HEK293T (cell line): Measurements from ENCODE around the gene SNAI1.

Source experiments
- CTCF ChIA-PET: fragments of 350-600 bp; formaldehyde crosslinking; extraction: SDS; loops from one replicate; lab custom pipeline; 2021; ENCODE audit warnings: antibody characterized with exemption, inconsistent platforms; lab: Yijun Ruan, JAX
- POLR2A ChIA-PET: fragments of 350-600 bp; formaldehyde crosslinking; extraction: SDS; loops from one replicate; lab custom pipeline; 2020; ENCODE audit warnings: antibody characterized with exemption, inconsistent platforms; lab: Yijun Ruan, JAX
- DNase-seq: peaks from one replicate; pipeline ENCODE4 v3.0.0; 2012; ENCODE audit warnings: mixed read lengths; ENCODE audit errors: extremely low spot score
- ARNT ChIP-seq: fragments of 450-650 bp; IDR thresholded peaks from 2 replicates; pipeline ENCODE4 v1.6.1; 2017; ENCODE audit warnings: mild to moderate bottlenecking
- BHLHE40 ChIP-seq: fragments of 450-650 bp; IDR thresholded peaks from 2 replicates; pipeline ENCODE4 v1.6.1; 2016; ENCODE audit warnings: mild to moderate bottlenecking, moderate library complexity, borderline replicate concordance
- CTBP1 ChIP-seq: fragments of 450-650 bp; IDR thresholded peaks from 2 replicates; pipeline ENCODE4 v1.6.1; 2016; ENCODE audit warnings: borderline replicate concordance
- ELF4 ChIP-seq: fragments of 450-650 bp; IDR thresholded peaks from 2 replicates; pipeline ENCODE4 v1.6.1; 2017; ENCODE audit warnings: antibody characterized with exemption
- FOXA1 ChIP-seq: fragments of 450-650 bp; IDR thresholded peaks from 2 replicates; pipeline ENCODE4 v1.6.1; 2016; ENCODE audit warnings: mild to moderate bottlenecking
- FOXK2 ChIP-seq: fragments of 450-650 bp; IDR thresholded peaks from 2 replicates; pipeline ENCODE4 v1.6.1; 2016; ENCODE audit warnings: mild to moderate bottlenecking
- FOXM1 ChIP-seq: fragments of 450-650 bp; IDR thresholded peaks from 2 replicates; pipeline ENCODE4 v1.6.1; 2017; ENCODE audit warnings: mild to moderate bottlenecking, borderline replicate concordance
- HDGF ChIP-seq: fragments of 450-650 bp; IDR thresholded peaks from 2 replicates; pipeline ENCODE4 v1.6.1; 2017; ENCODE audit warnings: antibody characterized with exemption, borderline replicate concordance
- L3MBTL2 ChIP-seq: fragments of 450-650 bp; conservative IDR thresholded peaks from 2 replicates; pipeline ENCODE4 v1.6.1; 2016; ENCODE audit warnings: mild to moderate bottlenecking
- LEF1 ChIP-seq: fragments of 450-650 bp; IDR thresholded peaks from 2 replicates; pipeline ENCODE4 v1.6.1; 2017; ENCODE audit warnings: mild to moderate bottlenecking, borderline replicate concordance
- NFRKB ChIP-seq: fragments of 450-650 bp; IDR thresholded peaks from 2 replicates; pipeline ENCODE4 v1.6.1; 2016; ENCODE audit warnings: mild to moderate bottlenecking, moderate library complexity
- PKNOX1 ChIP-seq: fragments of 450-650 bp; IDR thresholded peaks from 2 replicates; pipeline ENCODE4 v1.6.1; 2016
- SP1 ChIP-seq: fragments of 450-650 bp; IDR thresholded peaks from 2 replicates; pipeline ENCODE4 v1.6.1; 2017
- SUZ12 ChIP-seq: fragments of 450-650 bp; IDR thresholded peaks from 2 replicates; pipeline ENCODE4 v1.6.1; 2016; ENCODE audit warnings: mild to moderate bottlenecking
- TARDBP ChIP-seq: fragments of 450-650 bp; IDR thresholded peaks from 2 replicates; pipeline ENCODE4 v1.6.1; 2016
- ZNF384 ChIP-seq: fragments of 450-650 bp; IDR thresholded peaks from 2 replicates; pipeline ENCODE4 v1.6.1; 2016

The SNAI1 gene

GRCh38 chr20:50032955-50033666 lies 50.3 kb downstream of the SNAI1 start:
- ChIA-PET POLR2A (interaction anchor here (0.8 kb wide), 1 partner anchor 50 kb away, joined by 3 read pairs; no protein-coding TSS in a partner anchor), CTCF (no interaction called here)
- DNase-seq: no peak
- TF ChIP-seq ARNT (no peak), BHLHE40 (no peak), CTBP1 (no peak)

- DNase-seq: no peak
- CTCF ChIA-PET: no interaction called here
- no peak for TF ChIP-seq ELF4
- POLR2A ChIA-PET: no interaction called here
Observed at GRCh38 chr20:50034567-50035180, 51.9 kb downstream of the SNAI1 start.

GRCh38 chr20:50036703-50037102 lies 53.9 kb downstream of the SNAI1 start:
- TF ChIP-seq SP1 (no peak), FOXM1 (no peak), ELF4 (no peak), FOXK2 (no peak), FOXA1 (no peak), HDGF (no peak), CTBP1 (no peak), ARNT (no peak), BHLHE40 (no peak)
- ChIA-PET CTCF (interaction anchor here (0.5 to 0.8 kb wide), 2 partner anchors 35 to 381 kb away, joined by 3 read pairs; no protein-coding TSS in a partner anchor), POLR2A (no interaction called here)
- no peak for DNase-seq

DNA sequence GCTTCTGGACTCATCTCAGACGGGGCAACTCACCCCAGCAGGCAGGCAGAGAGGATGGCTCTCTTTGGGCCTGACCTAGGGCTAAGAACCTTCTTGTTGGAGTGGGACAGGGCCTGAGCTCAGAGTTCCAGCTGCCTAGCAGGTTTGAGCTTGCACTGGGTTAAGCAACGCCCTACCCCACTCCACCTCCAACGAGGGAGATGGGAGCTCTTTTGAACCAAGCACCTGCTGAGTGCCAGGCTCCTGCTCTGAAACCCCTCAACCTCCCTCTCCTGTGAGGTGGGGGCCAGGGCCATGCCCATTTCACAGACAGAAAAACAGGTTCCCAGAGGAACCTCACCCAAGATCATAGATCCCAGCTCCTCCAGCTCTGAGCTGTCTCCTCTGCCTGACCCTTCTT lies 54.3 kb downstream of the SNAI1 start:
- ChIA-PET CTCF (interaction anchor here (0.5 kb wide), 1 partner anchor 380 kb away, joined by 3 read pairs; no protein-coding TSS in a partner anchor), POLR2A (no interaction called here)
- TF ChIP-seq TARDBP (no peak), LEF1 (no peak), SUZ12 (no peak), FOXK2 (no peak)
- DNase-seq: no peak

DNA sequence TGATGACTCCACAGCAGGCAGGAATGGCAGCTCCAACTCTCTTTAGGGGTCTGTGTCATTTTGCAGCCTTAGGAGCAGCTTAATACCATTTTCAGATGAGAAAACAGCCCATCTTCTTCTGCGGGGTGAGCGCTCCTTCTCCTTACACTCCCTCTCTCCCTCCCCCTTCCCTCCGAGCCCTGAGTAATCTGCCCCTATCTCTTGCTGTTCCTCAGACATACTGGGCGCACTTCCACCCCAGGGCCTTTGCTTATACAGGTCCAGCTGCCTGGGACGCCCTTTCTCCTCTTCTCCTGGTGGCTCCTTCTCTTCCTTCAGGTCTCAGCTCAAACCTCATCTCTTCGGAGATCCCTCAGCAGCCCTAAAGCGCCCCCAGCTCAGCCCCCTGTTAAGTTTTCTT lies 54.8 kb downstream of the SNAI1 start:
- CTCF ChIA-PET: no interaction called here

DNA sequence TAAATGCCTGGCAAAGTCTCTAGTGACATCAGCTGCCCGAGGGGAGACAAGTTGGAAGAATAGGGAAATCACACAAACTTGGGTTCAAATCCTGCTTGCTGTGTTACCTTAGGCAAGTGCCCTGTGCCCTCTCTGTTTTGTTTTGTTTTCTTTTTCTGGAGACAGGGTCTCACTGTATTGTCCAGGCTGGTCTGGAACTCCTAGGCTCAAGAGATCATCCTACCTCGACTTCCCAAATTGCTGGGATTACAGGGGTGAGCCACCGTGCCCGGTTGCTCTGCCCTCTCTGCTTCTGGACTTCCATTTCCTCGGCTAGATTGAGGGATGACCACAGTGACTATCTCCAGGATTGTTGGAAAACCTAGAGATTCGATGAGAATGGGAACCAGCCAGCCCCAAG lies 55.4 kb downstream of the SNAI1 start:
- CTCF ChIA-PET: no interaction called here

More for the DNA sequence above, 54.8 kb downstream of the SNAI1 start:
- POLR2A ChIA-PET: no interaction called here
- no peak for DNase-seq
- no peak for TF ChIP-seq LEF1
- TF ChIP-seq L3MBTL2: no peak
- no peak for TF ChIP-seq ARNT
- no peak for TF ChIP-seq SUZ12
- no peak for TF ChIP-seq HDGF
- TF ChIP-seq TARDBP: no peak
- no peak for TF ChIP-seq CTBP1
- TF ChIP-seq BHLHE40: no peak
- no peak for TF ChIP-seq SP1
- TF ChIP-seq ELF4: no peak
- TF ChIP-seq FOXK2: no peak
- TF ChIP-seq PKNOX1: no peak
- no peak for TF ChIP-seq NFRKB
- no peak for TF ChIP-seq ZNF384
- no peak for TF ChIP-seq FOXA1
- TF ChIP-seq FOXM1: no peak

More for the DNA sequence above, 55.4 kb downstream of the SNAI1 start:
- no peak for DNase-seq
- POLR2A ChIA-PET: no interaction called here
- TF ChIP-seq ELF4 (no peak), ZNF384 (no peak), FOXA1 (no peak)
